ENCODE measurements around the gene NCBP2. TPM values are rescaled to one million over a fixed set of nuclear protein-coding genes. Genes with fewer than 3 reads are reported as not detected.

The NCBP2 gene
- total RNA-seq, 4 donors from 2014 or later, result 37.8 to 54.3 (median 45.8) TPM

DNA sequence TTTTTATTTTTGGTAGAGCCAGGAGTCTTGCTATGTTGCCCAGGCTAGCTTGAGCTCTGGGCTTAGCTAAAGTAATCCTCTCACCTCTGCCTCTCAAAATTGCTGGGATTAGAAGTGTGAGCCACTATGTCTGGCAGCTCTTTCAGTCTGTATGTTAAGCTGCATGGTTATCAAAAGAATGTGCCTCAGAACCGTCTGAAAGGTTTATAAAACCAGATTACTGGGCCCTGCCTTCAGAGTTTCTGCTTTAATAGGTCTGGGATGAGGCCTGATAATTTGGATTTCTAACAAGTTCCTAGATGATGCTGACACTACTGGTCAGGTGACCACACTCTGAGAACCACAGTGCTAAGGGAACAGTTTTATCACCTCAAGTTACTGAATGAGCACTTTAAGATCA, 40.0 kb downstream of the NCBP2 start:
- no peak overlapping the region for H3K4me3 ChIP-seq
- H3K27me3 ChIP-seq, result no peaks in the 10 kb centered on the region
- 90% methylated on average over 1 of the region's 1 CpG for WGBS
- intact Hi-C loops (cut with DNase I), result no loop called here
- TF ChIP-seq, protein P1, sequence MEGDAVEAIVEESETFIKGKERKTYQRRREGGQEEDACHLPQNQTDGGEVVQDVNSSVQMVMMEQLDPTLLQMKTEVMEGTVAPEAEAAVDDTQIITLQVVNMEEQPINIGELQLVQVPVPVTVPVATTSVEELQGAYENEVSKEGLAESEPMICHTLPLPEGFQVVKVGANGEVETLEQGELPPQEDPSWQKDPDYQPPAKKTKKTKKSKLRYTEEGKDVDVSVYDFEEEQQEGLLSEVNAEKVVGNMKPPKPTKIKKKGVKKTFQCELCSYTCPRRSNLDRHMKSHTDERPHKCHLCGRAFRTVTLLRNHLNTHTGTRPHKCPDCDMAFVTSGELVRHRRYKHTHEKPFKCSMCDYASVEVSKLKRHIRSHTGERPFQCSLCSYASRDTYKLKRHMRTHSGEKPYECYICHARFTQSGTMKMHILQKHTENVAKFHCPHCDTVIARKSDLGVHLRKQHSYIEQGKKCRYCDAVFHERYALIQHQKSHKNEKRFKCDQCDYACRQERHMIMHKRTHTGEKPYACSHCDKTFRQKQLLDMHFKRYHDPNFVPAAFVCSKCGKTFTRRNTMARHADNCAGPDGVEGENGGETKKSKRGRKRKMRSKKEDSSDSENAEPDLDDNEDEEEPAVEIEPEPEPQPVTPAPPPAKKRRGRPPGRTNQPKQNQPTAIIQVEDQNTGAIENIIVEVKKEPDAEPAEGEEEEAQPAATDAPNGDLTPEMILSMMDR (IDR thresholded peaks at IDR 0.05), result no peak
- TF ChIP-seq POLR2A (IDR thresholded peaks at IDR 0.05; ENCODE audit: low read depth) (no peak), POLR2AphosphoS5 (IDR thresholded peaks at IDR 0.05) (no peak), EP300 (IDR thresholded peaks at IDR 0.05) (no peak)
- H3K4me1 ChIP-seq, result no peaks in the 10 kb centered on the region
- H3K9me3 ChIP-seq, result no peaks in the 10 kb centered on the region
- no peak overlapping the region for H3K27ac ChIP-seq (replicated peaks in 1 of 4)
- no peak for DNase-seq (ENCODE audit: extremely low spot score)
- peaks cover 54 to 75% (median 68%) of the 10 kb centered on the region in 4 donors for H3K36me3 ChIP-seq

- intact Hi-C loops (cut with DNase I), result no loop called here
- TF ChIP-seq POLR2AphosphoS5 (IDR thresholded peaks at IDR 0.05) (no peak), POLR2A (IDR thresholded peaks at IDR 0.05; ENCODE audit: low read depth) (no peak), EP300 (IDR thresholded peaks at IDR 0.05) (no peak)
- TF ChIP-seq, protein P1 (IDR thresholded peaks at IDR 0.05), result no peak
- H3K4me1 ChIP-seq, result no peaks in the 10 kb centered on the region
- no peak overlapping the region for H3K27ac ChIP-seq (replicated peaks in 1 of 4)
- DNase-seq (ENCODE audit: extremely low spot score), result no peak
- 92% methylated on average over 1 of the region's 1 CpG for WGBS
- peaks cover 54 to 70% (median 64%) of the 10 kb centered on the region in 4 donors for H3K36me3 ChIP-seq
- H3K9me3 ChIP-seq, result no peaks in the 10 kb centered on the region
- H3K27me3 ChIP-seq, result no peaks in the 10 kb centered on the region
- no peak overlapping the region for H3K4me3 ChIP-seq
These were observed 40.6 kb downstream of the NCBP2 start for GRCh38 chr3:196901768-196902167.

- TF ChIP-seq POLR2AphosphoS5 (IDR thresholded peaks at IDR 0.05), result no peak
- TF ChIP-seq, protein P1 (IDR thresholded peaks at IDR 0.05), result no peak
- no peak for TF ChIP-seq POLR2A (IDR thresholded peaks at IDR 0.05; ENCODE audit: low read depth)
- TF ChIP-seq EP300 (IDR thresholded peaks at IDR 0.05), result no peak
- no peak overlapping the region for H3K27ac ChIP-seq (replicated peaks in 1 of 4)
- intact Hi-C loops (cut with DNase I), result no loop called here
These were observed 46.1 kb downstream of the NCBP2 start for GRCh38 chr3:196896229-196896628.

DNA sequence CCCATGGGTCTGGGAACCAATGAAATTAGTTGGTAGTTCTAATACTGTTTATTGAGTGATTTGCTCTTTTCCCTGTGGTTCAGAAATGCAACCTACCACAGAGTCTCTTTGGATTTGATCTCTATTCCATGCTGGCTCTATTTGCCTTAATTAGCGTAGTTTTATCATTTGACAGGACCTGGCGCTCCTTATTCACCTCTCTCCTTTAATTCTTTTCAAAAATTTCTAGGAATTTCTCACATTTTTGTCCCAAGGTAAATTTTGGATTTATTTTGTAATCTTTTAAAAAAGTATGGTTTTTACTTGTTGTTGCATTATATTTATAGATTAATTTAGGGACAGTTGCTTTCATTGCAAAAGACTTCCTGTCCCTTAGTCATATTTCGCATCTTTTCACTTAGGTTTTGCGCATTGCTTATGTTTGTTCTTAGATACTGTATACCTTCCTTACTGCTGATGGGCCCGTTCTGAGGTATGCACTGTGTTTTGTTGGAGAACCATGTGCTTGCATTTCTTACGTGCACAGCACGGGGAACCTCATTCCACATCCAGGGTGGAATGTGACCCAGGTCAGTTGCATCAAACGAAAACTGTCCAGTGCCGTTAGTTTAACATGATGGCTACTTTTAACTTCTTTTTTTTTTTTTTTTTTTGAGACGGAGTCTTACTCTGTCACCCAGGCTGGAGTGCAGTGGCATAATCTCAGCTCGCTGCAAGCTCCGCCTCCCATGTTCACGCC, 47.6 kb downstream of the NCBP2 start:
- H3K4me3 ChIP-seq, result no peak overlapping the region

More at GRCh38 chr3:196896229-196896628, 46.1 kb downstream of the NCBP2 start:
- Histone ChIP-seq H3K27me3 (no peaks in the 10 kb centered on the region), H3K9me3 (no peaks in the 10 kb centered on the region), H3K4me3 (no peak overlapping the region), H3K4me1 (peaks cover 0 to 10% (median 3%) of the 10 kb centered on the region in 4 donors), H3K36me3 (peaks cover 11 to 17% (median 14%) of the 10 kb centered on the region in 4 donors)
- 100% methylated on average over 4 of the region's 6 CpGs for WGBS
- DNase-seq (ENCODE audit: extremely low spot score), result no peak

More for the DNA sequence above, 47.6 kb downstream of the NCBP2 start:
- DNase-seq (ENCODE audit: extremely low spot score), result no peak
- intact Hi-C loops (cut with DNase I), result no loop called here
- 93% methylated on average over 13 of the region's 13 CpGs for WGBS
- no peaks in the 10 kb centered on the region for H3K9me3 ChIP-seq
- H3K4me1 ChIP-seq, result peaks cover 0 to 10% (median 5%) of the 10 kb centered on the region in 4 donors
- peaks cover 0 to 5% (median under 1%) of the 10 kb centered on the region in 4 donors for H3K36me3 ChIP-seq
- no peak overlapping the region for H3K27ac ChIP-seq (replicated peaks in 1 of 4)
- no peak for TF ChIP-seq EP300 (IDR thresholded peaks at IDR 0.05)
- TF ChIP-seq POLR2A (IDR thresholded peaks at IDR 0.05; ENCODE audit: low read depth), result no peak
- TF ChIP-seq, protein P1 (IDR thresholded peaks at IDR 0.05), result no peak
- no peaks in the 10 kb centered on the region for H3K27me3 ChIP-seq

Data from esophagus muscularis mucosa (tissue), 4 donors.